ENCODE measurements around the gene DNPH1. TPM values are rescaled to one million over a fixed set of nuclear protein-coding genes. Genes with fewer than 3 reads are reported as not detected.

The DNPH1 gene
- total RNA-seq, 4 donors from 2014 or later, result 42.3 to 87.6 (median 69.2) TPM

DNA sequence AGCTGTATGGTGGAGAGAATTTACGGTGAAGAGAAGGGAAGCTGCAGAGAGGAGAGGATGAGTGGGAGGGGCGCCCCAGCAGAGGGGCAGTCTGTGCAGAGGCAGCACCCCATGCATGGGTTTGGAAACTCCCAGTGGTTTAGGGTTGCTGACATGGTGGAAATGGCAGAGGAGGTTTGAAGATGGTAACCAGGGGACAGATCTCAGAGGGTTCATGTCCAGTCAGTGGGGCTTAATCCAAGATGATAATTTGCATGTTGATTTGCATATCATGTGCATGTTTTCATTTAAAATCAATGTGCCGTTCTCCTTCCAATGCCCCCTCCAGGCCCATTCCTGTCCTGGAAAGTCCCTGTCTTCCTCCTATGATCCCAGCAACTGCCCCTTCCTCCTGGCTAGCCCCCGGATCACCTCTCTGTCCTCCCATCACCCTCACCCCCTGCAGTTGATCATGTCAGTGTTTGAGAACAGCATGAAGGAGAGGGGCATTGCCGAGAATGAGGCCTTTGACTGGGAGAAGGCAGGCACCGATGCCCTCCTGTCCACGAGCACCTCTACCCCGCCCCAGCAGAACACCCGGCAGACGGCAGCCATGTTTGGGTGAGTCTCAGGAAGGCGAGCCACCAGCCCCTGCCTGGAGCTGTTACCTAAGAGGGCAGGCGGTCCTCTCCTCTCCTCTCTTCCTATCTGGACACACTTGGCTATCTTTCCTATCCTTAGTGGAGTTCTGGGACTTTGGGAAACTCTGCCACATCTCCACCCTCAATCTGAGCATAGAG, 28.3 kb upstream of the DNPH1 start:
- Histone ChIP-seq H3K36me3 (no peaks in the 10 kb centered on the region), H3K27me3 (peaks cover 0 to 9% (median 0%) of the 10 kb centered on the region in 3 donors), H3K4me1 (no peaks in the 10 kb centered on the region), H3K27ac (no peak overlapping the region), H3K9me3 (no peaks in the 10 kb centered on the region), H3K4me3 (no peak overlapping the region)
- TF ChIP-seq, protein P1, sequence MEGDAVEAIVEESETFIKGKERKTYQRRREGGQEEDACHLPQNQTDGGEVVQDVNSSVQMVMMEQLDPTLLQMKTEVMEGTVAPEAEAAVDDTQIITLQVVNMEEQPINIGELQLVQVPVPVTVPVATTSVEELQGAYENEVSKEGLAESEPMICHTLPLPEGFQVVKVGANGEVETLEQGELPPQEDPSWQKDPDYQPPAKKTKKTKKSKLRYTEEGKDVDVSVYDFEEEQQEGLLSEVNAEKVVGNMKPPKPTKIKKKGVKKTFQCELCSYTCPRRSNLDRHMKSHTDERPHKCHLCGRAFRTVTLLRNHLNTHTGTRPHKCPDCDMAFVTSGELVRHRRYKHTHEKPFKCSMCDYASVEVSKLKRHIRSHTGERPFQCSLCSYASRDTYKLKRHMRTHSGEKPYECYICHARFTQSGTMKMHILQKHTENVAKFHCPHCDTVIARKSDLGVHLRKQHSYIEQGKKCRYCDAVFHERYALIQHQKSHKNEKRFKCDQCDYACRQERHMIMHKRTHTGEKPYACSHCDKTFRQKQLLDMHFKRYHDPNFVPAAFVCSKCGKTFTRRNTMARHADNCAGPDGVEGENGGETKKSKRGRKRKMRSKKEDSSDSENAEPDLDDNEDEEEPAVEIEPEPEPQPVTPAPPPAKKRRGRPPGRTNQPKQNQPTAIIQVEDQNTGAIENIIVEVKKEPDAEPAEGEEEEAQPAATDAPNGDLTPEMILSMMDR (IDR thresholded peaks at IDR 0.05 in 4 of 5, conservative IDR thresholded peaks at IDR 0.05 in 1 of 5), result no peak
- no peak for TF ChIP-seq POLR2A (IDR thresholded peaks at IDR 0.05)
- intact Hi-C loops (cut with DNase I; ENCODE audit: low total_unique reads), result no loop called here
- no peak for DNase-seq
- ATAC-seq, result no peak
- in situ Hi-C loops (cut with MboI; ENCODE audit: low sequenced_read_pairs in 4 of 4), result no loop called here

DNA sequence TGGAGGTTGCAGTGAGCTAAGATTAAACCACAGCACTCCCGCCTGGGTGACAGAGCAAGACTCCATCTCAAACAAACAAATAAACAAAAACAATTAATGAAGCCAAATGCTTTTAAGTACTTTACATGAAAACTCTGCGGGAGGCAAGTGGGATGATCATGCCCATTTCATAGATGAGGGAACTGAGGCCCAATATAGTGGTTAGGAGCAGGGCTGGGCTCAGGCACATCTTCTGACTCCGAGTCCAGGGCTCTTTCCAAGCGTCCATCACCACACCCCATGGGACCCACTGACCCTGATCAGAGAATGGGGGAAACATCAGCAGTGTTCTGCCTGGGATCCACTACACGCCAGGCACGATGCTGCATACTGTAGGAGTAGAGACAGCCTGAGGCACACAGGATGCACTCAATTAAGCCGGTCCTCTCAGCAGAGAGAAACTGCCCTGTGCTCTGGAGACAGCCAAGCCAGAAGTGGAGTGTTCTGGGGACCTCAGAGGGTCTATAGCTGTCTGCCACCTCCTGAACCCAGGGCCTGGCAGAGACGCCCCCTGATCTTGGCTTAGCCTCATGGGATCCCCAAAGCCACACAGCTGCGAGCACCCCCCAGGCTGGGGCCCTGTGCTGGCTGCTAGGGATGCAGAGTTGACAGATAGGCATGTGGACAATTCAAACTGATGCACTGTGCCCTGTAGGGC, 27.5 kb upstream of the DNPH1 start:
- intact Hi-C loops (cut with DNase I; ENCODE audit: low total_unique reads), result no loop called here
- no peak overlapping the region for H3K4me3 ChIP-seq
- ATAC-seq (no peak), DNase-seq (no peak)
- TF ChIP-seq, protein P1 (IDR thresholded peaks at IDR 0.05 in 4 of 5, conservative IDR thresholded peaks at IDR 0.05 in 1 of 5), result no peak
- TF ChIP-seq POLR2A (IDR thresholded peaks at IDR 0.05), result no peak
- H3K4me1 ChIP-seq, result no peaks in the 10 kb centered on the region
- H3K27me3 ChIP-seq, result peaks cover 0 to 9% (median under 1%) of the 10 kb centered on the region in 3 donors
- H3K9me3 ChIP-seq, result no peaks in the 10 kb centered on the region
- no peaks in the 10 kb centered on the region for H3K36me3 ChIP-seq
- H3K27ac ChIP-seq, result no peak overlapping the region
- in situ Hi-C loops (cut with MboI; ENCODE audit: low sequenced_read_pairs in 4 of 4), result no loop called here

- Histone ChIP-seq H3K9me3 (no peaks in the 10 kb centered on the region), H3K4me3 (no peak overlapping the region), H3K36me3 (no peaks in the 10 kb centered on the region), H3K4me1 (no peaks in the 10 kb centered on the region), H3K27ac (no peak overlapping the region), H3K27me3 (peaks cover 5 to 17% (median 6%) of the 10 kb centered on the region in 3 donors)
- in situ Hi-C loops (cut with MboI; ENCODE audit: low sequenced_read_pairs in 4 of 4), result no loop called here
- DNase-seq, result no peak
- intact Hi-C loops (cut with DNase I; ENCODE audit: low total_unique reads), result no loop called here
- no peak for ATAC-seq
- no peak for TF ChIP-seq POLR2A (IDR thresholded peaks at IDR 0.05)
- TF ChIP-seq, protein P1 (IDR thresholded peaks at IDR 0.05 in 4 of 5, conservative IDR thresholded peaks at IDR 0.05 in 1 of 5), result no peak
Measured at GRCh38 chr6:43255408-43256054, 26.2 kb upstream of the DNPH1 start.

GRCh38 chr6:43254846-43255245, 25.6 kb upstream of the DNPH1 start:
- TF ChIP-seq, protein P1 (IDR thresholded peaks at IDR 0.05 in 4 of 5, conservative IDR thresholded peaks at IDR 0.05 in 1 of 5), result no peak
- no peak for TF ChIP-seq POLR2A (IDR thresholded peaks at IDR 0.05)
- peaks cover 5 to 17% (median 6%) of the 10 kb centered on the region in 3 donors for H3K27me3 ChIP-seq
- DNase-seq, result no peak
- intact Hi-C loops (cut with DNase I; ENCODE audit: low total_unique reads), result no loop called here
- no peaks in the 10 kb centered on the region for H3K9me3 ChIP-seq
- in situ Hi-C loops (cut with MboI; ENCODE audit: low sequenced_read_pairs in 4 of 4), result no loop called here
- H3K4me3 ChIP-seq, result no peak overlapping the region
- no peak for ATAC-seq
- H3K4me1 ChIP-seq, result no peaks in the 10 kb centered on the region
- H3K36me3 ChIP-seq, result no peaks in the 10 kb centered on the region
- no peak overlapping the region for H3K27ac ChIP-seq
